Measurements from ENCODE around the gene ZBTB16. TPM values are rescaled to one million over a fixed set of nuclear protein-coding genes. Genes with fewer than 3 reads are reported as not detected.

ZBTB16 gene
- polyA plus RNA-seq, 1 experiment = not detected

- Histone ChIP-seq H3K27me3 (ENCODE audit: control insufficient read depth, insufficient read depth, low read length) (no peaks in the 10 kb centered on the region; the same call in none of the 2 replicates), H3K4me3 (ENCODE audit: low read depth, low read length) (no peak overlapping the region), H3K36me3 (ENCODE audit: control insufficient read depth, insufficient read depth, low read length) (no peaks in the 10 kb centered on the region)
- no peak for TF ChIP-seq CTCF (IDR thresholded peaks at IDR 0.05; ENCODE audit: insufficient read depth, low read depth, low read length)
- DNase-seq (ENCODE audit: low read depth) = no peak
- ChIA-PET CTCF (no interaction called here), POLR2A (no interaction called here)
Measured at GRCh38 chr11:114095899-114096298, 36.4 kb downstream of the ZBTB16 start.

GRCh38 chr11:114097832-114098231 lies 38.3 kb downstream of the ZBTB16 start:
- Histone ChIP-seq H3K36me3 (ENCODE audit: control insufficient read depth, insufficient read depth, low read length) (no peaks in the 10 kb centered on the region), H3K4me3 (ENCODE audit: low read depth, low read length) (no peak overlapping the region), H3K27me3 (ENCODE audit: control insufficient read depth, insufficient read depth, low read length) (no peaks in the 10 kb centered on the region; the same call in none of the 2 replicates)
- POLR2A ChIA-PET = no interaction called here
- no peak for TF ChIP-seq CTCF (IDR thresholded peaks at IDR 0.05; ENCODE audit: insufficient read depth, low read depth, low read length)
- DNase-seq (ENCODE audit: low read depth) = no peak
- CTCF ChIA-PET = no interaction called here

GRCh38 chr11:114098927-114099326 lies 39.4 kb downstream of the ZBTB16 start:
- TF ChIP-seq CTCF (IDR thresholded peaks at IDR 0.05; ENCODE audit: insufficient read depth, low read depth, low read length) = no peak
- POLR2A ChIA-PET = no interaction called here
- Histone ChIP-seq H3K4me3 (ENCODE audit: low read depth, low read length) (no peak overlapping the region), H3K36me3 (ENCODE audit: control insufficient read depth, insufficient read depth, low read length) (no peaks in the 10 kb centered on the region), H3K27me3 (ENCODE audit: control insufficient read depth, insufficient read depth, low read length) (no peaks in the 10 kb centered on the region; the same call in 1 of the 2 replicates)
- CTCF ChIA-PET = interaction anchor here (0.9 to 1.2 kb wide), 2 partner anchors 17 to 25 kb away, joined by 3 read pairs; no protein-coding TSS in a partner anchor
- no peak for DNase-seq (ENCODE audit: low read depth)

GRCh38 chr11:114099392-114100178 lies 40.1 kb downstream of the ZBTB16 start:
- CTCF ChIA-PET = interaction anchor here (0.9 to 1.2 kb wide), 2 partner anchors 18 to 25 kb away, joined by 3 read pairs; no protein-coding TSS in a partner anchor
- DNase-seq (ENCODE audit: low read depth) = no peak

More at GRCh38 chr11:114099392-114100178, 40.1 kb downstream of the ZBTB16 start:
- TF ChIP-seq CTCF (IDR thresholded peaks at IDR 0.05; ENCODE audit: insufficient read depth, low read depth, low read length) = no peak
- no peaks in the 10 kb centered on the region; the same call in 1 of the 2 replicates for H3K27me3 ChIP-seq (ENCODE audit: control insufficient read depth, insufficient read depth, low read length)
- no peaks in the 10 kb centered on the region for H3K36me3 ChIP-seq (ENCODE audit: control insufficient read depth, insufficient read depth, low read length)
- POLR2A ChIA-PET = no interaction called here
- H3K4me3 ChIP-seq (ENCODE audit: low read depth, low read length) = no peak overlapping the region
